Cardiac muscle cell (in vitro differentiated cells and primary cell): Measurements from ENCODE around the gene PDE4B. TPM values are rescaled to one million over a fixed set of nuclear protein-coding genes. Genes with fewer than 3 reads are reported as not detected.
A peak's percentile ranks its signal among the peaks of the same experiment; 100 is the strongest.

Experiments used
- DNase-seq, 2 donors: peaks; one replicate each; pipeline versions ENCODE4 v3.0.0 to v3.0.0-alpha.2; 2010 to 2017; ENCODE audit warnings: low read depth in 1 of 2, low spot score in 1 of 2
- H3K27ac ChIP-seq: fragments of 200-600 bp; sonication (generic); 2 replicates; pipeline ENCODE4 v1.5.1; 2016
- H3K27me3 ChIP-seq: fragments of 200-600 bp; sonication (generic); 2 replicates; pipeline ENCODE4 v1.6.0; 2016; ENCODE audit warnings: control low read depth
- H3K36me3 ChIP-seq: fragments of 200-600 bp; sonication (generic); 2 replicates; pipeline ENCODE4 v1.5.1; 2016; ENCODE audit warnings: control low read depth
- H3K4me1 ChIP-seq: fragments of 200-600 bp; sonication (generic); 2 replicates; pipeline ENCODE4 v1.8.1; 2017; ENCODE audit warnings: low read depth, mild to moderate bottlenecking, mixed run types
- H3K4me3 ChIP-seq: fragments of 200-600 bp; sonication (generic); 2 replicates; pipeline ENCODE4 v1.5.1; 2016; ENCODE audit warnings: mild to moderate bottlenecking
- H3K9me3 ChIP-seq: fragments of 200-600 bp; sonication (generic); 2 replicates; pipeline ENCODE4 v1.5.1; 2017; ENCODE audit warnings: low read depth, mild to moderate bottlenecking, control low read depth
- CTCF ChIP-seq: IDR thresholded peaks from 2 replicates; pipeline ENCODE4 v1.5.1; 2012; ENCODE audit warnings: low read depth, mild to moderate bottlenecking, low read length
- polyA plus RNA-seq: library from polyadenylated mRNA; unstranded; fragments of >200 nt; fragmentation: Nextera tagmentation; extraction: Ambion mirVana; gene quantifications from 2 replicates; pipeline ENCODE4 v1.2.1, GENCODE V29; 2016
- total RNA-seq: library from RNA; depleted of rRNA; stranded (reverse); fragments of >200 nt; gene quantifications from 2 replicates; pipeline ENCODE4 v1.2.3, GENCODE V29; 2016

PDE4B gene
- total and polyA plus RNA-seq, 2 experiments from 2014 or later = 0.65 to 3.9 TPM

- Histone ChIP-seq H3K27me3 (no peaks in the 10 kb centered on the region), H3K4me3 (no peak overlapping the region), H3K27ac (no peak overlapping the region), H3K9me3 (no peaks in the 10 kb centered on the region), H3K36me3 (no peaks in the 10 kb centered on the region), H3K4me1 (no peaks in the 10 kb centered on the region)
- no peak for DNase-seq
- TF ChIP-seq CTCF = no peak
Observed at GRCh38 chr1:66309006-66309741, 516.5 kb downstream of the PDE4B start.

DNA sequence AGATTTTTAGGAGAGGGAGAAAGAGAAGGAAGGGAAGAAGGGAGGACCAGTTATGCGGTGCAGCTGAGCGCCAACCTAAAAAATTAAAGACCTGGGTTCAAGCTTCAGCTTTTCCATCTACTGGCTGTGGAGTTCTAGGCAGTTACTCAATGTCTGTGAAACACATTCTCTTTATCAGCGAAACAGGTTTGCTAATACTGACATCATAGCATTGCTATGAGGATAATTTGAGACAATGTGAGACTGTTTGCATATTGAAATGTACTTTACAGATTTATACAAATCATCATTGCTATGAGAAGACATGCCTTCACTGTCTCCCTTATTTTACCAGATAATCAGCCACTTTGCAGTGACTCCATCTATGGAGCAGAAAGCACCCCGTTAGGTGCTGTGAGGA is 518.4 kb downstream of the PDE4B start:
- H3K36me3 ChIP-seq = no peaks in the 10 kb centered on the region
- no peak for TF ChIP-seq CTCF
- H3K4me3 ChIP-seq = no peak overlapping the region
- no peaks in the 10 kb centered on the region for H3K27me3 ChIP-seq
- no peaks in the 10 kb centered on the region for H3K4me1 ChIP-seq
- H3K9me3 ChIP-seq = no peaks in the 10 kb centered on the region
- DNase-seq = peak in 1 of 2 donors; percentile 55
- H3K27ac ChIP-seq = no peak overlapping the region

- no peak overlapping the region for H3K4me3 ChIP-seq
- H3K27ac ChIP-seq = no peak overlapping the region
- H3K27me3 ChIP-seq = no peaks in the 10 kb centered on the region
- no peak for DNase-seq
- H3K4me1 ChIP-seq = no peaks in the 10 kb centered on the region
- H3K36me3 ChIP-seq = no peaks in the 10 kb centered on the region
- H3K9me3 ChIP-seq = no peaks in the 10 kb centered on the region
- no peak for TF ChIP-seq CTCF
Observed at GRCh38 chr1:66311628-66312027, 518.9 kb downstream of the PDE4B start.

DNA sequence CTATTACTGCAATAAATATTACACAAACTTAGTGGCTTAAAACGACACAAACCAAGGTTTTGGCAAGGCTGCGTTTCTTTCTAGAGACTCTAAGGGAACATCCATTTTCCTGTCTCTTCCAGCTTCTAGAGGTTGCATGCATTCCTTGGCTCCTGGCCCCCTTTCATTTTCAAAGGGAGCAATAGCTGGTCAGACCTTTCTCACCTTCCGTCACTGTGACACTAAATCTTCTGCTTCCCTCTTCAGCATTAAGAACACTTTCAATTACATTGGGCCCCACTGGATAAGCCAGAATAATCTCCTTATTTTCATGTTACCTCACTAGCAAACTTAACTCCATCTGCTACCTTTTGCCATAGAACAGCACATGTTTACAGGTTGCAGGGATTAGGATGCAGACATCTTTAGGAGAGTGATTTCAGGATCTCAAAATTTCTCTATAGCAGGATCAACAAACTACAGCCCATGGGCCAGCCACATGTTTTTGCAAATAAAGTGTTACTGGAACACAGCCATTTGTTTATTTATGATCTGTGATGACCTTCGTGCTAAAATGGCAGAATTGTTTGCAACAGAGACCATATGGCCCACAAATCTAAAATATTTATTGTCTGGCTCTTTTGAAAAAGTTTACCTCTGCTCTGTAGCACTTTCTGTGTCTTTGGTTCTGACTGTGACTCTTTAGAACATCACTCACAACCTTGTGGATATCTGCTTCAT is 519.7 kb downstream of the PDE4B start:
- H3K4me1 ChIP-seq = no peaks in the 10 kb centered on the region
- H3K27ac ChIP-seq = no peak overlapping the region
- no peak for DNase-seq
- no peaks in the 10 kb centered on the region for H3K9me3 ChIP-seq
- no peak overlapping the region for H3K4me3 ChIP-seq
- no peak for TF ChIP-seq CTCF
- H3K27me3 ChIP-seq = no peaks in the 10 kb centered on the region
- H3K36me3 ChIP-seq = no peaks in the 10 kb centered on the region

- H3K36me3 ChIP-seq = no peaks in the 10 kb centered on the region
- TF ChIP-seq CTCF = no peak
- DNase-seq = peak in 1 of 2 donors; percentile 56
- H3K4me1 ChIP-seq = no peaks in the 10 kb centered on the region
- H3K4me3 ChIP-seq = no peak overlapping the region
- H3K9me3 ChIP-seq = no peaks in the 10 kb centered on the region
- H3K27me3 ChIP-seq = no peaks in the 10 kb centered on the region
- H3K27ac ChIP-seq = no peak overlapping the region
Observed at GRCh38 chr1:66313429-66313828, 520.7 kb downstream of the PDE4B start.
